Erythroblast (primary cell): ENCODE data around the gene GRN.

Experiments
- GATA1 ChIP-seq: IDR thresholded peaks from 2 replicates; pipeline ENCODE4 v1.6.1; 2011; ENCODE audit warnings: low read depth, mild to moderate bottlenecking, control low read depth, low read length, moderate library complexity
- POLR2A ChIP-seq: IDR thresholded peaks from 2 replicates; pipeline ENCODE4 v1.6.1; 2011; ENCODE audit warnings: mild to moderate bottlenecking, low read length

DNA sequence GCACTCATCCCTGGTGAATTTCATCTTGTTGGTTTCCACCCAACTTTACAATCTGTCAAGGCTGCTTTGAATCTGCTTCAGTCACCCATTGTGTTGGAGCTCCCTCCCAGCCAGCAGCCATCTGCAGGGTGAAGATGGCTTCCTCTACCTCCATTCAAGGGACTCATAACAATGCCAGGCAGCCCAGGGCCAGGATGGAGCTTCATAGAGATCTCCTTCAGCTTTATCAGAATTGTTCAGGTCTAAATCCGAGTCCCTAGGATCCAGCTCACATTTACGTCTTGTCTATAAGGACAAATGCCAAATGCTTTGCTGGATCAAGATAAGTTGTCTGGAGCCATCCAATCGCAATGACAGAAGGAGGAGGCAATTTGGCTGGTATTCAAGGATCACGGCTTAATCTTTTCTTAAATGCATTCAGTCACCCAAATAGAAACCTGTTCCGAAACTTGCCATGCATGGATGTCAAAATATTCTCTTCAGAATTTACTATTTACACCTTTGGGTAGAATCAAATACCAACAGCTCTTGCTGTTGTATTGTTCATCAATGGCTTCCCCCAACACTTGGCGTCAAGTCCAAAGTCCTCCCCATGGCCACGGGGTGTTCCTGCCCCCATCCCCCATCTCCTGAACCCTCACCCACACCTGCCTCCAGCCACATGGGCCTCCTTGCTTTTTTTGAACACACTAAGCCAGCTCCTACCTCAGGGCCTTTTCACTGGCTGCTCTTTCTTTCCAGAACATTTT lies 22.3 kb downstream of the GRN start:
- TF ChIP-seq POLR2A: no peak
- no peak for TF ChIP-seq GATA1
